HepG2 (cell line): ENCODE results near the gene DDX60. TPM values are rescaled to one million over a fixed set of nuclear protein-coding genes. Genes with fewer than 3 reads are reported as not detected.

Experiments used
- ATAC-seq: fragments of 200-7000 bp; cut with Tn5 transposase; 3 replicates; pipeline ENCODE4 v1.9.1; 2020; ENCODE audit warnings: mild to moderate bottlenecking, moderate library complexity
- BruUV-seq: library from RNA; stranded (reverse); fragments of 400-500 nt; replicated peaks from 2 replicates; lab custom pipeline; 2021; lab: Mats Ljungman, UMichigan
- CTCF ChIA-PET: fragments of 300-600 bp; formaldehyde crosslinking; extraction: SDS; loops from one replicate; lab custom pipeline; 2021; ENCODE audit warnings: low total read pairs, inconsistent platforms, low intra/inter-chr PET ratio; lab: Yijun Ruan, JAX
- POLR2A ChIA-PET: fragments of 350-600 bp; sonication (Branson Sonifier 250); formaldehyde crosslinking; loops from one replicate; lab custom pipeline; 2020; ENCODE audit warnings: antibody characterized with exemption, inconsistent platforms; lab: Yijun Ruan, JAX
- DNase-seq: peaks from one replicate; pipeline ENCODE4 v3.0.0-alpha.2; 2015; ENCODE audit warnings: low spot score
- FAIRE-seq: peaks from 3 replicates; lab custom pipeline; 2011; peaks lifted over from hg19 to GRCh38; lab: Jason Lieb, UNC
- H2AFZ ChIP-seq: one replicate; pipeline ENCODE4 v1.6.1; 2011; ENCODE audit warnings: low read length, inconsistent platforms
- H3K27ac ChIP-seq: fragments of 300-600 bp; 3 replicates; pipeline ENCODE4 v1.8.0; 2011; ENCODE audit warnings: mixed run types, mild to moderate bottlenecking, mixed read lengths, low read length, inconsistent platforms; ENCODE audit not compliant: insufficient read depth; ENCODE audit errors: extremely low read length
- H3K27me3 ChIP-seq, 2 experiments: fragments of 200-600 bp in 1 of 2; 2 replicates in 1 of 2; 3 replicates in 1 of 2; pipeline versions ENCODE4 v1.6.0 to v1.8.0; 2011; ENCODE audit warnings: low read length in 2 of 2, mild to moderate bottlenecking in 2 of 2, moderate library complexity in 2 of 2, inconsistent platforms in 1 of 2; ENCODE audit not compliant: insufficient read depth in 2 of 2, control insufficient read depth in 1 of 2
- H3K36me3 ChIP-seq, 2 experiments: fragments of 200-600 bp in 1 of 2; replicated peaks in 1 of 2; 2 replicates in 1 of 2; 3 replicates in 1 of 2; pipeline versions ENCODE4 v1.5.1 to v1.8.0; 2011; ENCODE audit warnings: low read length in 2 of 2, inconsistent platforms in 1 of 2; ENCODE audit not compliant: insufficient read depth in 2 of 2, control insufficient read depth in 1 of 2
- H3K4me1 ChIP-seq: 2 replicates; pipeline ENCODE4 v1.5.1; 2012; ENCODE audit warnings: low read length, inconsistent platforms; ENCODE audit not compliant: insufficient read depth
- H3K4me2 ChIP-seq: 2 replicates; pipeline ENCODE4 v1.6.0; 2011; ENCODE audit warnings: low read depth, low read length, inconsistent platforms
- H3K4me3 ChIP-seq, 3 experiments: fragments of 200-600 bp in 1 of 3; sonication (generic), shearing (Covaris generic) in 1 of 3; replicated peaks in 1 of 3; 2 replicates each; pipeline ENCODE4 v1.5.1; 2011 to 2016; ENCODE audit warnings: low read length in 3 of 3, inconsistent platforms in 2 of 3, low read depth in 2 of 3, mild to moderate bottlenecking in 2 of 3, control low read depth in 1 of 3, mixed read lengths in 1 of 3; ENCODE audit not compliant: insufficient read depth in 1 of 3
- H3K79me2 ChIP-seq: one replicate; pipeline ENCODE4 v1.6.1; 2011; ENCODE audit warnings: low read length, inconsistent platforms; ENCODE audit not compliant: insufficient read depth
- H3K9ac ChIP-seq: 2 replicates; pipeline ENCODE4 v1.6.0; 2011; ENCODE audit warnings: mild to moderate bottlenecking, low read depth, low read length, inconsistent platforms; ENCODE audit not compliant: insufficient read depth
- H3K9me3 ChIP-seq: 2 replicates; pipeline ENCODE4 v1.5.1; 2012; ENCODE audit warnings: mild to moderate bottlenecking, low read length
- H4K20me1 ChIP-seq: 2 replicates; pipeline ENCODE4 v1.6.0; 2011; ENCODE audit warnings: inconsistent platforms, mild to moderate bottlenecking, low read length, moderate library complexity; ENCODE audit not compliant: insufficient read depth
- BORCS8-MEF2B ChIP-seq: sonication (generic); formaldehyde crosslinking; IDR thresholded peaks from 2 replicates; pipeline ENCODE4 v1.8.0; 2022; ENCODE audit warnings: mild to moderate bottlenecking, missing genetic modification reagents
- CEBPG ChIP-seq: IDR thresholded peaks from 2 replicates; pipeline ENCODE4 v1.6.1; 2016
- DBP ChIP-seq: sonication (generic); formaldehyde crosslinking; IDR thresholded peaks from 2 replicates; pipeline ENCODE4 v1.4.0; 2020; ENCODE audit warnings: missing genetic modification reagents; ENCODE audit errors: not compliant biosample characterization
- IRX3 ChIP-seq: sonication (generic); formaldehyde crosslinking; IDR thresholded peaks from 2 replicates; pipeline ENCODE4 v1.8.1; 2023; ENCODE audit warnings: mild to moderate bottlenecking, low read depth, missing genetic modification reagents, borderline replicate concordance
- SRF ChIP-seq: IDR thresholded peaks from 2 replicates; pipeline ENCODE4 v1.6.1; 2011; ENCODE audit warnings: mild to moderate bottlenecking, low read depth, low read length, moderate library complexity
- SYNCRIP ChIP-seq: fragments of 200-400 bp; formaldehyde crosslinking; IDR thresholded peaks from 2 replicates; pipeline ENCODE4 v1.6.1; 2018; ENCODE audit warnings: mild to moderate bottlenecking, low read depth, low read length; ENCODE audit not compliant: insufficient read depth
- TRIM22 ChIP-seq: fragments of 450-650 bp; IDR thresholded peaks from 2 replicates; pipeline ENCODE4 v1.6.1; 2017
- ZBTB26 ChIP-seq: IDR thresholded peaks from 2 replicates; pipeline ENCODE4 v1.6.1; 2016; ENCODE audit warnings: missing compliant biosample characterization, missing genetic modification reagents, borderline replicate concordance
- ZNF879 ChIP-seq: sonication (generic); formaldehyde crosslinking; IDR thresholded peaks from 2 replicates; pipeline ENCODE4 v1.8.1; 2023; ENCODE audit warnings: missing genetic modification reagents
- WGBS: methylation state at CpG from one replicate; pipeline ENCODE4 v1.1.6; 2017; ENCODE audit warnings: low lambda C conversion rate; 5-methylcytosine and 5-hydroxymethylcytosine counted together
- in situ Hi-C: cut with HindIII; loops from 2 replicates; pipeline ENCODE4 v1.10.0; 2017; ENCODE audit warnings: low pct_unique_long_range_greater_than_20kb; ENCODE audit not compliant: extremely low pct_ligation_motif_present
- intact Hi-C: fragments of 100-400 bp; cut with micrococcal nuclease; formaldehyde crosslinking; loops from one replicate; pipeline ENCODE4 v1.10.0; 2022; ENCODE audit not compliant: unreplicated experiment
- polyA plus RNA-seq, 8 experiments: library from polyadenylated mRNA; depleted of rRNA in 3 of 8; stranded (reverse) in 7 of 8; unstranded in 1 of 8; fragments of >200 nt; fragmentation: Illumina TruSeq in 4 of 8; extraction: Trizol in 4 of 8; gene quantifications; 2 replicates each; pipeline versions ENCODE4 v1.2.1 to v1.2.3, GENCODE V29; 2011 to 2016; ENCODE audit warnings: low read depth in 4 of 8, missing spikeins in 1 of 8, mixed read lengths in 1 of 8; ENCODE audit not compliant: insufficient read depth in 1 of 8
- total RNA-seq, 5 experiments: library from RNA; depleted of rRNA; stranded (reverse); fragments of >200 nt; fragmentation: Illumina TruSeq; extraction: Trizol; gene quantifications; 2 replicates each; pipeline ENCODE4 v1.2.3, GENCODE V29; 2016; ENCODE audit warnings: low read depth in 1 of 5

The DDX60 gene
- total and polyA plus RNA-seq, 2 of the 13 experiments (the other 11 are each of a cell fraction or from before 2014, with no cell fraction given), result 0.35 TPM; not detected in 1

GRCh38 chr4:168279556-168279955, 39.0 kb downstream of the DDX60 start:
- FAIRE-seq (no peak), ATAC-seq (no peak), DNase-seq (no peak)
- no TSS peak for BruUV-seq
- Histone ChIP-seq H3K27ac (no peak overlapping the region), H3K9me3 (no peaks in the 10 kb centered on the region), H3K4me2 (no peak overlapping the region), H3K79me2 (no peaks in the 10 kb centered on the region), H3K9ac (no peak overlapping the region), H3K4me3 (no peak overlapping the region), H3K36me3 (no peaks in the 10 kb centered on the region), H3K4me1 (no peaks in the 10 kb centered on the region), H4K20me1 (no peaks in the 10 kb centered on the region), H2AFZ (no peak overlapping the region), H3K27me3 (no peaks in the 10 kb centered on the region)
- 3% methylated on average over 2 of the region's 2 CpGs for WGBS
- ChIA-PET POLR2A (no interaction called here), CTCF (no interaction called here)
- TF ChIP-seq DBP (no peak), SYNCRIP (no peak), CEBPG (CRISPR knock-in tag) (no peak), TRIM22 (no peak), ZBTB26 (CRISPR knock-in tag) (no peak), SRF (no peak), ZNF879 (CRISPR knock-in tag) (no peak), BORCS8-MEF2B (CRISPR knock-in tag) (no peak), IRX3 (no peak)
- in situ Hi-C loops (no loop called here), intact Hi-C loops (no loop called here)
